ENCODE results near the gene STX3. TPM values are rescaled to one million over a fixed set of nuclear protein-coding genes. Genes with fewer than 3 reads are reported as not detected.

Gene STX3
- total RNA-seq, 1 experiment from 2014 or later: 20.4 TPM

GRCh38 chr11:59746111-59746510 is 9.1 kb upstream of the STX3 start:
- BruUV-seq (replicated peaks): no TSS peak
- Histone ChIP-seq H3K36me3 (ENCODE audit: control insufficient read depth in 1 of 2, insufficient read depth in 2 of 2, low read length in 2 of 2) (no peaks in the 10 kb centered on the region), H3K9me3 (ENCODE audit: control insufficient read depth in 1 of 2, insufficient read depth in 1 of 2, low read depth in 1 of 2, low read length in 2 of 2) (no peaks in the 10 kb centered on the region), H3K4me3 (replicated peaks in 1 of 2; ENCODE audit: low read depth in 1 of 2, low read length in 2 of 2) (no peak overlapping the region), H3K27ac (ENCODE audit: low read depth, low read length) (no peak overlapping the region), H3K27me3 (ENCODE audit: insufficient read depth, low read length) (no peaks in the 10 kb centered on the region), H3K4me2 (ENCODE audit: low read length) (no peak overlapping the region), H2AFZ (ENCODE audit: low read depth, low read length, poor library complexity, severe bottlenecking) (no peak overlapping the region), H3K9me2 (ENCODE audit: insufficient read depth) (no peaks in the 10 kb centered on the region), H4K20me1 (ENCODE audit: insufficient read depth) (no peaks in the 10 kb centered on the region), H3K9ac (ENCODE audit: low read length) (no peak overlapping the region), H3K79me2 (ENCODE audit: insufficient read depth, low read length) (no peaks in the 10 kb centered on the region), H3K4me1 (ENCODE audit: control insufficient read depth in 1 of 2, insufficient read depth in 2 of 2, low read length in 2 of 2) (no peaks in the 10 kb centered on the region)
- TF ChIP-seq ZFX (IDR thresholded peaks at IDR 0.05) (no peak), JUND (IDR thresholded peaks at IDR 0.05) (no peak), EGR1 (IDR thresholded peaks at IDR 0.05; ENCODE audit: low read depth) (no peak), EZH2phosphoT487 (IDR thresholded peaks at IDR 0.05; ENCODE audit: borderline replicate concordance) (no peak)
- intact Hi-C loops (cut with micrococcal nuclease): no loop called here
- ATAC-seq (no peak), DNase-seq (ENCODE audit: low read depth, low spot score) (no peak)
- ChIA-PET RAD21 (ENCODE audit: low non-redundant PET in 1 of 2, low total read pairs in 2 of 2, uncharacterized antibody in 2 of 2, unreplicated experiment in 2 of 2) (no interaction called here), CTCF (no interaction called here), POLR2A (no interaction called here)

DNA sequence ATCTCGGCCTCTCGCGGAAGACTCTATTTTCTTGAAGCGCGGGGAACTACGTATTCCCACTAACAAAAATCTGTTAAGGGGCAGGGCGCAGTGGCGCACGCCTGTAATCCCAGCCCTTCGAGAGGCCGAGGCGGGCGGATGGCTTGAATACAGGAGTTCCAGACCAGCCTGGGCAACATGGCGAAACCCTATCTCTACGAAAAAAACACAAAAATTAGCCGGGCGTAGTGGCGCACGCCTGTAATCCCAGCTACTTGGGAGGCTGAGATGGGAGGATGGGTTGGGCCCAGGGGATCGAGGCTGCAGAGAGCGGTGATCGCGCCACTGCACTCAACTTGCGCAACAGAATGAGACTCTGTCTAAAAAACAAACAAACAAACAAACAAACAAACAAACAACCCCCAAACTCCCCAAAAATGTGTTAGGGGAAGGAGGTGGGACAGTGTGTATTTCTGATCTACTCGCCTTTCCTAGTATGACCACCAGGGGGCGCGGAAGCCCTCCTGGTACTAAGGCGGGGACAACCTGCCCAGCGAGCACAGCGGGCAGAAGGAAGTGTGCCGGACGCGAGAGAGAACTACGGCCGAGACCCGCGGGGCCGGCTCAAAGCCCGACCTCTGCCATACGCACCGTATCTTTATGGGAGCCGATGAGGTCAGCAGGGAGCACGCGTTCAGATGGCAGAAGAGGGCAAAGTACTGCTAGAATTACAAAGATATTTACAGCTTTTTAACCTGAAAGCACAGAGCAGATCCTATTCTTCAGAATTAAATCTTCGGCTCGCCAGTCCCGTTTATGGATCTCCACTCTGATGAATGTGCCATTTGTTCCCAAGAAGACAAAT is 1.3 kb upstream of the STX3 start:
- RAD21 ChIA-PET (ENCODE audit: low non-redundant PET in 1 of 2, low total read pairs in 2 of 2, uncharacterized antibody in 2 of 2, unreplicated experiment in 2 of 2): interaction anchor here (1.0 to 2.2 kb wide), 3 partner anchors 47 to 48 kb away, joined by 3 to 5 read pairs (median 5); no protein-coding TSS in a partner anchor
- Histone ChIP-seq H3K4me1 (ENCODE audit: control insufficient read depth in 1 of 2, insufficient read depth in 2 of 2, low read length in 2 of 2) (peaks cover 9 to 30% of the 10 kb centered on the region in 2 experiments), H4K20me1 (ENCODE audit: insufficient read depth) (no peaks in the 10 kb centered on the region), H2AFZ (ENCODE audit: low read depth, low read length, poor library complexity, severe bottlenecking) (peak overlapping the region; percentile 98), H3K4me2 (ENCODE audit: low read length) (peak overlapping the region; percentile 96), H3K36me3 (ENCODE audit: control insufficient read depth in 1 of 2, insufficient read depth in 2 of 2, low read length in 2 of 2) (no peaks in the 10 kb centered on the region), H3K9me3 (ENCODE audit: control insufficient read depth in 1 of 2, insufficient read depth in 1 of 2, low read depth in 1 of 2, low read length in 2 of 2) (no peaks in the 10 kb centered on the region), H3K9me2 (ENCODE audit: insufficient read depth) (no peaks in the 10 kb centered on the region), H3K27ac (ENCODE audit: low read depth, low read length) (peak overlapping the region; percentile 84; the same call in 1 of the 2 replicates), H3K4me3 (replicated peaks in 1 of 2; ENCODE audit: low read depth in 1 of 2, low read length in 2 of 2) (peak overlapping the region; percentile 87 to 90), H3K27me3 (ENCODE audit: insufficient read depth, low read length) (no peaks in the 10 kb centered on the region), H3K9ac (ENCODE audit: low read length) (peak overlapping the region; percentile 69), H3K79me2 (ENCODE audit: insufficient read depth, low read length) (peaks cover 35% of the 10 kb centered on the region)
- DNase-seq (ENCODE audit: low read depth, low spot score) (peak; percentile 63), ATAC-seq (peak; percentile 46)
- POLR2A ChIA-PET: interaction anchor here (1.3 to 3.6 kb wide), 2 partner anchors 13 to 47 kb away, joined by 6 to 15 read pairs; no protein-coding TSS in a partner anchor
- TF ChIP-seq JUND (IDR thresholded peaks at IDR 0.05) (no peak), SIN3A (IDR thresholded peaks at IDR 0.05; ENCODE audit: low read depth) (0 out of 2 replicates have a peak, but pooled peaks have one; percentile 55), CBX3 (IDR thresholded peaks at IDR 0.05; ENCODE audit: low read depth) (peak; percentile 78; the same call in 1 of the 2 replicates), YY1 (IDR thresholded peaks at IDR 0.05; ENCODE audit: extremely low read depth, insufficient replicate concordance, low read depth, low read length) (peak; percentile 20), EGR1 (IDR thresholded peaks at IDR 0.05; ENCODE audit: low read depth) (no peak), RAD21 (IDR thresholded peaks at IDR 0.05; ENCODE audit: low read depth) (peak; percentile 96), SP1 (IDR thresholded peaks at IDR 0.05; ENCODE audit: low read depth) (peak; percentile 31), POLR2A (IDR thresholded peaks at IDR 0.05; ENCODE audit: borderline replicate concordance, extremely low read depth, insufficient read depth, insufficient read length) (no peak)
- TF ChIP-seq, protein P1, sequence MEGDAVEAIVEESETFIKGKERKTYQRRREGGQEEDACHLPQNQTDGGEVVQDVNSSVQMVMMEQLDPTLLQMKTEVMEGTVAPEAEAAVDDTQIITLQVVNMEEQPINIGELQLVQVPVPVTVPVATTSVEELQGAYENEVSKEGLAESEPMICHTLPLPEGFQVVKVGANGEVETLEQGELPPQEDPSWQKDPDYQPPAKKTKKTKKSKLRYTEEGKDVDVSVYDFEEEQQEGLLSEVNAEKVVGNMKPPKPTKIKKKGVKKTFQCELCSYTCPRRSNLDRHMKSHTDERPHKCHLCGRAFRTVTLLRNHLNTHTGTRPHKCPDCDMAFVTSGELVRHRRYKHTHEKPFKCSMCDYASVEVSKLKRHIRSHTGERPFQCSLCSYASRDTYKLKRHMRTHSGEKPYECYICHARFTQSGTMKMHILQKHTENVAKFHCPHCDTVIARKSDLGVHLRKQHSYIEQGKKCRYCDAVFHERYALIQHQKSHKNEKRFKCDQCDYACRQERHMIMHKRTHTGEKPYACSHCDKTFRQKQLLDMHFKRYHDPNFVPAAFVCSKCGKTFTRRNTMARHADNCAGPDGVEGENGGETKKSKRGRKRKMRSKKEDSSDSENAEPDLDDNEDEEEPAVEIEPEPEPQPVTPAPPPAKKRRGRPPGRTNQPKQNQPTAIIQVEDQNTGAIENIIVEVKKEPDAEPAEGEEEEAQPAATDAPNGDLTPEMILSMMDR (IDR thresholded peaks at IDR 0.05 in 2 of 3, conservative IDR thresholded peaks at IDR 0.05 in 1 of 3; ENCODE audit: borderline replicate concordance in 1 of 3, insufficient read depth in 1 of 3, low read depth in 2 of 3, low read length in 2 of 3): peak; percentile 82 to 91 (median 90)
- TF ChIP-seq, protein P2, sequence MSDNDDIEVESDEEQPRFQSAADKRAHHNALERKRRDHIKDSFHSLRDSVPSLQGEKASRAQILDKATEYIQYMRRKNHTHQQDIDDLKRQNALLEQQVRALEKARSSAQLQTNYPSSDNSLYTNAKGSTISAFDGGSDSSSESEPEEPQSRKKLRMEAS (IDR thresholded peaks at IDR 0.05): peak; percentile 84
- CTCF ChIA-PET: interaction anchor here (1.0 to 4.1 kb wide), 9 partner anchors 10 to 165 kb away, joined by 3 to 40 read pairs (median 5); partner anchors contain the start of gene MRPL16
- BruUV-seq (replicated peaks): no TSS peak
- intact Hi-C loops (cut with micrococcal nuclease): loop anchor here (1.0 to 10.0 kb wide), 2 partner anchors 48 to 381 kb away; no protein-coding TSS in a partner anchor
